ENCODE results near the gene SH3PXD2A. TPM values are rescaled to one million over a fixed set of nuclear protein-coding genes. Genes with fewer than 3 reads are reported as not detected.

SH3PXD2A gene
- polyA plus RNA-seq, 1 experiment, result 50.2 TPM

- H3K36me3 ChIP-seq (ENCODE audit: control insufficient read depth, insufficient read depth, low read length), result no peaks in the 10 kb centered on the region
- TF ChIP-seq CTCF (IDR thresholded peaks at IDR 0.05; ENCODE audit: insufficient read depth, low read depth, low read length), result no peak
- DNase-seq (ENCODE audit: low read depth), result no peak
- ChIA-PET POLR2A (no interaction called here), CTCF (interaction anchor here (1.1 to 9.6 kb wide), 6 partner anchors 11 to 90 kb away, joined by 3 to 98 read pairs (median 4); no protein-coding TSS in a partner anchor)
- no peaks in the 10 kb centered on the region for H3K27me3 ChIP-seq (ENCODE audit: control insufficient read depth, insufficient read depth, low read length)
- no peak overlapping the region for H3K4me3 ChIP-seq (ENCODE audit: low read depth, low read length)
These were observed 165.1 kb downstream of the SH3PXD2A start for GRCh38 chr10:103690281-103690680.

- ChIA-PET POLR2A (no interaction called here), CTCF (interaction anchor here (1.1 to 9.6 kb wide), 4 partner anchors 76 to 94 kb away, joined by 3 to 98 read pairs (median 21); no protein-coding TSS in a partner anchor)
- no peak for TF ChIP-seq CTCF (IDR thresholded peaks at IDR 0.05; ENCODE audit: insufficient read depth, low read depth, low read length)
- H3K36me3 ChIP-seq (ENCODE audit: control insufficient read depth, insufficient read depth, low read length), result no peaks in the 10 kb centered on the region
- no peak overlapping the region for H3K4me3 ChIP-seq (ENCODE audit: low read depth, low read length)
- no peaks in the 10 kb centered on the region for H3K27me3 ChIP-seq (ENCODE audit: control insufficient read depth, insufficient read depth, low read length)
- DNase-seq (ENCODE audit: low read depth), result no peak
These were observed 166.9 kb downstream of the SH3PXD2A start for GRCh38 chr10:103688491-103688890.

- Histone ChIP-seq H3K4me3 (ENCODE audit: low read depth, low read length) (no peak overlapping the region), H3K27me3 (ENCODE audit: control insufficient read depth, insufficient read depth, low read length) (no peaks in the 10 kb centered on the region), H3K36me3 (ENCODE audit: control insufficient read depth, insufficient read depth, low read length) (no peaks in the 10 kb centered on the region)
- POLR2A ChIA-PET, result no interaction called here
- DNase-seq (ENCODE audit: low read depth), result no peak
- CTCF ChIA-PET, result interaction anchor here (1.1 to 9.6 kb wide), 10 partner anchors 8 to 98 kb away, joined by 3 to 98 read pairs (median 12); no protein-coding TSS in a partner anchor
- TF ChIP-seq CTCF (IDR thresholded peaks at IDR 0.05; ENCODE audit: insufficient read depth, low read depth, low read length), result no peak
These were observed 167.7 kb downstream of the SH3PXD2A start for GRCh38 chr10:103687718-103688117.

GRCh38 chr10:103687172-103687571 is 168.2 kb downstream of the SH3PXD2A start:
- POLR2A ChIA-PET, result no interaction called here
- DNase-seq (ENCODE audit: low read depth), result no peak

More at GRCh38 chr10:103687172-103687571, 168.2 kb downstream of the SH3PXD2A start:
- no peak overlapping the region for H3K4me3 ChIP-seq (ENCODE audit: low read depth, low read length)
- H3K27me3 ChIP-seq (ENCODE audit: control insufficient read depth, insufficient read depth, low read length), result no peaks in the 10 kb centered on the region
- CTCF ChIA-PET, result interaction anchor here (1.0 to 9.6 kb wide), 24 partner anchors 9 to 200 kb away, joined by 3 to 98 read pairs (median 8); no protein-coding TSS in a partner anchor
- H3K36me3 ChIP-seq (ENCODE audit: control insufficient read depth, insufficient read depth, low read length), result no peaks in the 10 kb centered on the region
- TF ChIP-seq CTCF (IDR thresholded peaks at IDR 0.05; ENCODE audit: insufficient read depth, low read depth, low read length), result no peak

Measured in BJ (cell line).